Measurements from ENCODE around the gene ABTB1.

The ABTB1 gene

DNA sequence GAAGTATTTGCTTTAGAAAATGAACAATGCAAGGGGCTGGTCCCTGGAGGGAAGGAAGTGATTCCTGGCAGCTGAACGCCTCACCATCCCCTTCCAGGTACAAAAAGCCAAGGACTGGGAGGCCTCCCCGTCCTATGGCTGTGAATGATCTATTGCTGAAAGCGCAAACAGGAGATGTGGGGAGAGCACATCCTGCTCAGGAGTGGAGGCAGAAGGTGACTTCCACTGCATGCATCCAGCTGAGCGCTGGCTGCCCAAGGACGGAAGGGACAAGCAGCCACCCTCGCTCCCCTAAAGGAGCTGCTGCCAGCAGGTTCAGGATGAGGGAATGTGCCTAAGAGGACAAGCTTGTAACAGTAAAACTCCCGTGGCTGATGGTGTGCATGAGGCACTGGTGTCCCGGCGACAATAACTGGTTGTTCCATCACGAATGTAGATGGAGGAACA, 41.4 kb downstream of the ABTB1 start:
- H3K9ac ChIP-seq (ENCODE audit: low read length) = no peak overlapping the region
- 83% methylated on average over 10 of the region's 10 CpGs for WGBS
- no peak overlapping the region for H3K18ac ChIP-seq (ENCODE audit: low read depth in 1 of 2, low read length in 2 of 2)
- no peak overlapping the region for H2BK12ac ChIP-seq (ENCODE audit: low read length in 2 of 2)
- H2BK120ac ChIP-seq (ENCODE audit: low read depth, low read length) = no peak overlapping the region
- peaks cover 22% of the 10 kb centered on the region for H3K4me1 ChIP-seq (ENCODE audit: control insufficient read depth, insufficient read depth, low read depth, low read length)
- H3K23ac ChIP-seq (ENCODE audit: low read length in 2 of 2) = no peak overlapping the region
- no peak overlapping the region for H3K27ac ChIP-seq (ENCODE audit: low read length, poor library complexity, severe bottlenecking)
- DNase-seq = no peak
- no peak overlapping the region for H2BK15ac ChIP-seq (ENCODE audit: low read depth, poor library complexity, severe bottlenecking)
- H3K4me2 ChIP-seq (ENCODE audit: low read length, poor library complexity, severe bottlenecking) = no peak overlapping the region
- no peaks in the 10 kb centered on the region for H3K9me3 ChIP-seq (ENCODE audit: control insufficient read depth, low read length)
- H3K4ac ChIP-seq (ENCODE audit: low read depth in 1 of 2, low read length in 2 of 2) = no peak overlapping the region
- H3K14ac ChIP-seq (ENCODE audit: low read length in 2 of 2) = peak overlapping the region in 1 of 2 experiments; percentile 20
- H2BK5ac ChIP-seq (ENCODE audit: low read depth, low read length, poor library complexity, severe bottlenecking) = no peak overlapping the region
- H4K91ac ChIP-seq (ENCODE audit: low read length) = no peak overlapping the region
- no peak overlapping the region for H2AFZ ChIP-seq (ENCODE audit: low read depth, low read length)
- H3K79me1 ChIP-seq (replicated peaks; ENCODE audit: low read length, poor library complexity, severe bottlenecking) = peaks cover 49% of the 10 kb centered on the region
- peaks cover 61 to 78% of the 10 kb centered on the region in 2 experiments for H3K36me3 ChIP-seq (ENCODE audit: control insufficient read depth in 1 of 2, insufficient read depth in 2 of 2, low read depth in 1 of 2, low read length in 2 of 2)
- H3K4me3 ChIP-seq (ENCODE audit: insufficient read depth in 1 of 2, low read depth in 1 of 2, low read length in 2 of 2) = no peak overlapping the region
- H2AK5ac ChIP-seq (ENCODE audit: low read length, severe bottlenecking) = no peak overlapping the region
- H3K27me3 ChIP-seq (ENCODE audit: control insufficient read depth in 1 of 2, insufficient read depth in 1 of 2, low read length in 2 of 2) = no peaks in the 10 kb centered on the region
- no peak overlapping the region for H4K8ac ChIP-seq (ENCODE audit: low read length)

DNA sequence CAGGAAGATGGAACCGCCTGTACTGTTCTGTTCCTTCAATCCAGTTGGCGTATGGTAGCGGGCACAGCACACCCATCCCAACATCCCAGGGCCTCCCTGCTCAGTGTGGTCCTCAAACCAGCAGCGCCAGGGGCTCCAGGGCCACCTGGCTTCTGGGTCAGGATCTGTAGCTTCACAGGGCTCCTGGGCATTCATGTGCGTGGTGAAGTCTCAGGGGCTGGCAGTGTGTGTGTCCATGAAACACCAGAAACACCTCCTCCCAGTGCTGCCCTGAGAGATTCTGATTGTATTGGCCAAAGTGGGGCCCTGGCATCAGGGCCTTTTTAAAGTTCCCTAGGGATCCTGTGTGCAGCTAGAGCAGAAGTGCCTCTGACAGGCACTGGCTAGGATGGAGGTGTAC, 42.1 kb downstream of the ABTB1 start:
- 96% methylated on average over 5 of the region's 5 CpGs for WGBS
- Histone ChIP-seq H3K4me2 (ENCODE audit: low read length, poor library complexity, severe bottlenecking) (no peak overlapping the region), H3K9ac (ENCODE audit: low read length) (no peak overlapping the region), H2BK120ac (ENCODE audit: low read depth, low read length) (no peak overlapping the region), H2BK5ac (ENCODE audit: low read depth, low read length, poor library complexity, severe bottlenecking) (no peak overlapping the region), H3K18ac (ENCODE audit: low read depth in 1 of 2, low read length in 2 of 2) (no peak overlapping the region), H3K4ac (ENCODE audit: low read depth in 1 of 2, low read length in 2 of 2) (no peak overlapping the region), H3K36me3 (ENCODE audit: control insufficient read depth in 1 of 2, insufficient read depth in 2 of 2, low read depth in 1 of 2, low read length in 2 of 2) (peaks cover 63 to 79% of the 10 kb centered on the region in 2 experiments), H4K8ac (ENCODE audit: low read length) (no peak overlapping the region), H3K79me1 (replicated peaks; ENCODE audit: low read length, poor library complexity, severe bottlenecking) (peaks cover 50% of the 10 kb centered on the region), H4K91ac (ENCODE audit: low read length) (no peak overlapping the region), H3K4me3 (ENCODE audit: insufficient read depth in 1 of 2, low read depth in 1 of 2, low read length in 2 of 2) (no peak overlapping the region), H3K9me3 (ENCODE audit: control insufficient read depth, low read length) (no peaks in the 10 kb centered on the region), H2BK15ac (ENCODE audit: low read depth, poor library complexity, severe bottlenecking) (no peak overlapping the region), H2AK5ac (ENCODE audit: low read length, severe bottlenecking) (no peak overlapping the region), H2BK12ac (ENCODE audit: low read length in 2 of 2) (no peak overlapping the region), H2AFZ (ENCODE audit: low read depth, low read length) (no peak overlapping the region), H3K14ac (ENCODE audit: low read length in 2 of 2) (no peak overlapping the region), H3K23ac (ENCODE audit: low read length in 2 of 2) (no peak overlapping the region), H3K27me3 (ENCODE audit: control insufficient read depth in 1 of 2, insufficient read depth in 1 of 2, low read length in 2 of 2) (no peaks in the 10 kb centered on the region), H3K4me1 (ENCODE audit: control insufficient read depth, insufficient read depth, low read depth, low read length) (peaks cover 22% of the 10 kb centered on the region), H3K27ac (ENCODE audit: low read length, poor library complexity, severe bottlenecking) (no peak overlapping the region)
- no peak for DNase-seq

DNA sequence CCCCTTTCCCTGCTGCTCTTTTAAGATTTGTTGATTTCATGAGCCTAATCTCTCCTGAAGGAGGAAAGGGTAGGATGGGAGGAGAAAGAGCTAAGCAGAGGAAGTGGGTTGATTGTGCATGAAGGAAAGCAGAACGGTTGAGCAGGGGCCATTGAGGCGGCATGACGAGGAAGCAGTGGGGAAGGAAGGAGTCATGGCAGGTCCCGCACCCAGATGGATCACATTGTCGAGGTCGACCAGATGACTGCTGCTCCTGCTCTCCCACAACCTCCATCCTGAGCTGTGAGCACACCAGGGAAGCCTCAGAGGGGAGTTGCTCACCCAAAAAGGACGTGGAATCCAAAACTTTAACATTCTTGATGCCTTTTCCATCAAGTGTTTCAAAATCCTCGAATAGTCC, 42.8 kb downstream of the ABTB1 start:
- no peak overlapping the region for H3K4me2 ChIP-seq (ENCODE audit: low read length, poor library complexity, severe bottlenecking)
- no peak overlapping the region for H3K23ac ChIP-seq (ENCODE audit: low read length in 2 of 2)
- 81% methylated on average over 8 of the region's 8 CpGs for WGBS
- H3K4me3 ChIP-seq (ENCODE audit: insufficient read depth in 1 of 2, low read depth in 1 of 2, low read length in 2 of 2) = no peak overlapping the region
- no peak overlapping the region for H2AFZ ChIP-seq (ENCODE audit: low read depth, low read length)
- no peaks in the 10 kb centered on the region for H3K27me3 ChIP-seq (ENCODE audit: control insufficient read depth in 1 of 2, insufficient read depth in 1 of 2, low read length in 2 of 2)
- peak overlapping the region in 1 of 2 experiments; percentile 18 for H3K18ac ChIP-seq (ENCODE audit: low read depth in 1 of 2, low read length in 2 of 2)
- no peak overlapping the region for H3K4ac ChIP-seq (ENCODE audit: low read depth in 1 of 2, low read length in 2 of 2)
- no peak overlapping the region for H4K91ac ChIP-seq (ENCODE audit: low read length)
- DNase-seq = no peak
- H3K14ac ChIP-seq (ENCODE audit: low read length in 2 of 2) = no peak overlapping the region
- H2AK5ac ChIP-seq (ENCODE audit: low read length, severe bottlenecking) = no peak overlapping the region
- no peak overlapping the region for H2BK120ac ChIP-seq (ENCODE audit: low read depth, low read length)
- H4K8ac ChIP-seq (ENCODE audit: low read length) = no peak overlapping the region
- peaks cover 51% of the 10 kb centered on the region for H3K79me1 ChIP-seq (replicated peaks; ENCODE audit: low read length, poor library complexity, severe bottlenecking)
- H2BK5ac ChIP-seq (ENCODE audit: low read depth, low read length, poor library complexity, severe bottlenecking) = no peak overlapping the region
- H3K4me1 ChIP-seq (ENCODE audit: control insufficient read depth, insufficient read depth, low read depth, low read length) = peaks cover 18% of the 10 kb centered on the region
- H3K9me3 ChIP-seq (ENCODE audit: control insufficient read depth, low read length) = no peaks in the 10 kb centered on the region
- H2BK15ac ChIP-seq (ENCODE audit: low read depth, poor library complexity, severe bottlenecking) = no peak overlapping the region
- H3K9ac ChIP-seq (ENCODE audit: low read length) = no peak overlapping the region
- peaks cover 65 to 79% of the 10 kb centered on the region in 2 experiments for H3K36me3 ChIP-seq (ENCODE audit: control insufficient read depth in 1 of 2, insufficient read depth in 2 of 2, low read depth in 1 of 2, low read length in 2 of 2)
- no peak overlapping the region for H2BK12ac ChIP-seq (ENCODE audit: low read length in 2 of 2)
- H3K27ac ChIP-seq (ENCODE audit: low read length, poor library complexity, severe bottlenecking) = no peak overlapping the region

DNA sequence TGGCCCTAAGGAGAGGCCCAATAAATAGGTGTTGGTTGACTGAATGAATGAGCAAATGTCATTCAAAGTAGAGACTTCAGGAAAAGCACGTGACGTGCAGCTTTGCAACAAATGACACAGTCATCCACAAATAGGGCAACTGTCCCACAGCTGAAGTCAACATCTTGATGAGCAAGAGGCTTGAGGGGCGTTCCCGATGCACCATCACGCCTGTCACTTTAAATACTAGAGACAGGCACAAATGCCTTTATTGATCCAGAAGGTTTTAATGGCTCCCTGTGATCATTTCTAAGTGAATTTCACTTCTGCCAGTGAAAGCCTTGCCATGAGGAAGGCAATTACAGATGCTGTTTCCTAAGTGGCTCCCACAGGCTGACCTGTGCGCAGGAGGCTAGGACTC, 43.6 kb downstream of the ABTB1 start:
- H2BK12ac ChIP-seq (ENCODE audit: low read length in 2 of 2) = no peak overlapping the region
- no peak overlapping the region for H3K23ac ChIP-seq (ENCODE audit: low read length in 2 of 2)
- H2BK15ac ChIP-seq (ENCODE audit: low read depth, poor library complexity, severe bottlenecking) = no peak overlapping the region
- H3K4ac ChIP-seq (ENCODE audit: low read depth in 1 of 2, low read length in 2 of 2) = no peak overlapping the region
- no peak overlapping the region for H2AFZ ChIP-seq (ENCODE audit: low read depth, low read length)
- H4K8ac ChIP-seq (ENCODE audit: low read length) = no peak overlapping the region
- WGBS = 95% methylated on average over 6 of the region's 6 CpGs
- H4K91ac ChIP-seq (ENCODE audit: low read length) = no peak overlapping the region
- no peak for DNase-seq
- H2BK5ac ChIP-seq (ENCODE audit: low read depth, low read length, poor library complexity, severe bottlenecking) = no peak overlapping the region
- no peak overlapping the region for H3K9ac ChIP-seq (ENCODE audit: low read length)
- H3K27me3 ChIP-seq (ENCODE audit: control insufficient read depth in 1 of 2, insufficient read depth in 1 of 2, low read length in 2 of 2) = no peaks in the 10 kb centered on the region
- peaks cover 62 to 80% of the 10 kb centered on the region in 2 experiments for H3K36me3 ChIP-seq (ENCODE audit: control insufficient read depth in 1 of 2, insufficient read depth in 2 of 2, low read depth in 1 of 2, low read length in 2 of 2)
- H3K14ac ChIP-seq (ENCODE audit: low read length in 2 of 2) = no peak overlapping the region
- H3K9me3 ChIP-seq (ENCODE audit: control insufficient read depth, low read length) = no peaks in the 10 kb centered on the region
- H3K4me3 ChIP-seq (ENCODE audit: insufficient read depth in 1 of 2, low read depth in 1 of 2, low read length in 2 of 2) = no peak overlapping the region
- peaks cover 49% of the 10 kb centered on the region for H3K79me1 ChIP-seq (replicated peaks; ENCODE audit: low read length, poor library complexity, severe bottlenecking)
- H3K27ac ChIP-seq (ENCODE audit: low read length, poor library complexity, severe bottlenecking) = no peak overlapping the region
- H3K18ac ChIP-seq (ENCODE audit: low read depth in 1 of 2, low read length in 2 of 2) = no peak overlapping the region
- no peak overlapping the region for H3K4me2 ChIP-seq (ENCODE audit: low read length, poor library complexity, severe bottlenecking)
- H2AK5ac ChIP-seq (ENCODE audit: low read length, severe bottlenecking) = no peak overlapping the region
- H2BK120ac ChIP-seq (ENCODE audit: low read depth, low read length) = no peak overlapping the region
- peaks cover 12% of the 10 kb centered on the region for H3K4me1 ChIP-seq (ENCODE audit: control insufficient read depth, insufficient read depth, low read depth, low read length)
